GDM1 (cell line): ENCODE results near the gene PSAP.
A peak's percentile ranks its signal among the peaks of the same experiment; 100 is the strongest.

Source experiments
- DNase-seq: peaks from one replicate; lab custom pipeline; 2025; lab: John Stamatoyannopoulos, UW

Gene PSAP

GRCh38 chr10:71827852-71828251 lies 23.2 kb downstream of the PSAP start:
- no peak for DNase-seq

- no peak for DNase-seq
Measured at GRCh38 chr10:71825217-71825616, 25.8 kb downstream of the PSAP start.

GRCh38 chr10:71824333-71824732 lies 26.7 kb downstream of the PSAP start:
- DNase-seq: no peak

GRCh38 chr10:71823356-71823755 lies 27.7 kb downstream of the PSAP start:
- DNase-seq: no peak

- peak; percentile 16 for DNase-seq
Measured at GRCh38 chr10:71821909-71822763, 28.9 kb downstream of the PSAP start.

- no peak for DNase-seq
Measured at GRCh38 chr10:71820966-71821365, 30.1 kb downstream of the PSAP start.

GRCh38 chr10:71819985-71820384 lies 31.1 kb downstream of the PSAP start:
- no peak for DNase-seq

GRCh38 chr10:71819441-71819861 lies 31.6 kb downstream of the PSAP start:
- no peak for DNase-seq

GRCh38 chr10:71818674-71819260 lies 32.3 kb downstream of the PSAP start:
- no peak for DNase-seq

GRCh38 chr10:71817831-71818655 lies 33.0 kb downstream of the PSAP start:
- no peak for DNase-seq

- DNase-seq: no peak
Measured at GRCh38 chr10:71816936-71817618, 34.0 kb downstream of the PSAP start.

- no peak for DNase-seq
Measured at GRCh38 chr10:71816421-71816851, 34.6 kb downstream of the PSAP start.

GRCh38 chr10:71815515-71816130 lies 35.4 kb downstream of the PSAP start:
- DNase-seq: no peak

- no peak for DNase-seq
Measured at GRCh38 chr10:71814922-71815411, 36.1 kb downstream of the PSAP start.

- DNase-seq: no peak
Measured at GRCh38 chr10:71812913-71813590, 38.0 kb downstream of the PSAP start.

GRCh38 chr10:71812016-71812912 lies 38.8 kb downstream of the PSAP start:
- peak; percentile 66 for DNase-seq

GRCh38 chr10:71811351-71811750 lies 39.7 kb downstream of the PSAP start:
- DNase-seq: no peak

- DNase-seq: peak; percentile 11
Measured at GRCh38 chr10:71810048-71810750, 40.9 kb downstream of the PSAP start.

- no peak for DNase-seq
Measured at GRCh38 chr10:71809628-71810027, 41.4 kb downstream of the PSAP start.
